GM12891 (cell line): ENCODE measurements around the gene DAZAP1.

ENCODE experiments used
- PAX5 ChIP-seq: IDR thresholded peaks from 2 replicates; pipeline ENCODE4 v1.6.1; 2011; ENCODE audit warnings: low read length, moderate library complexity, mild to moderate bottlenecking; ENCODE audit not compliant: insufficient read depth, severe bottlenecking
- POLR2A ChIP-seq: IDR thresholded peaks from 2 replicates; pipeline ENCODE4 v1.6.1; 2011; ENCODE audit warnings: low read depth, low read length, control low read depth
- TAF1 ChIP-seq: IDR thresholded peaks from 2 replicates; pipeline ENCODE4 v1.6.1; 2011; ENCODE audit warnings: low read depth, low read length, control low read depth

- no peak for TF ChIP-seq POLR2A
- no peak for TF ChIP-seq PAX5
- no peak for TF ChIP-seq TAF1
These were observed 26.6 kb downstream of the DAZAP1 start for GRCh38 chr19:1434040-1434366.
